Measurements from ENCODE around the gene TULP4. TPM values are rescaled to one million over a fixed set of nuclear protein-coding genes. Genes with fewer than 3 reads are reported as not detected.

Gene TULP4
- total RNA-seq, 1 donor from 2014 or later = 36.3 TPM

- intact Hi-C loops (cut with micrococcal nuclease) = no loop called here
Measured at GRCh38 chr6:158414851-158415262, 102.6 kb downstream of the TULP4 start.

GRCh38 chr6:158415666-158416065 lies 103.4 kb downstream of the TULP4 start:
- intact Hi-C loops (cut with micrococcal nuclease) = no loop called here

- intact Hi-C loops (cut with micrococcal nuclease) = no loop called here
Measured at GRCh38 chr6:158416883-158417759, 104.9 kb downstream of the TULP4 start.

- intact Hi-C loops (cut with micrococcal nuclease) = no loop called here
Measured at GRCh38 chr6:158417760-158418098, 105.5 kb downstream of the TULP4 start.

- intact Hi-C loops (cut with micrococcal nuclease) = no loop called here
Measured at GRCh38 chr6:158418501-158418900, 106.2 kb downstream of the TULP4 start.

- intact Hi-C loops (cut with micrococcal nuclease) = no loop called here
Measured at GRCh38 chr6:158419339-158419909, 107.2 kb downstream of the TULP4 start.

- intact Hi-C loops (cut with micrococcal nuclease) = no loop called here
Measured at GRCh38 chr6:158421381-158421780, 109.1 kb downstream of the TULP4 start.

- intact Hi-C loops (cut with micrococcal nuclease) = no loop called here
Measured at GRCh38 chr6:158422629-158423238, 110.5 kb downstream of the TULP4 start.

GRCh38 chr6:158431036-158431435 lies 118.8 kb downstream of the TULP4 start:
- intact Hi-C loops (cut with micrococcal nuclease) = no loop called here

GRCh38 chr6:158431560-158431959 lies 119.3 kb downstream of the TULP4 start:
- intact Hi-C loops (cut with micrococcal nuclease) = no loop called here

GRCh38 chr6:158437571-158437970 lies 125.3 kb downstream of the TULP4 start:
- intact Hi-C loops (cut with micrococcal nuclease) = no loop called here

GRCh38 chr6:158438226-158438625 lies 126.0 kb downstream of the TULP4 start:
- intact Hi-C loops (cut with micrococcal nuclease) = no loop called here

- intact Hi-C loops (cut with micrococcal nuclease) = no loop called here
Measured at GRCh38 chr6:158439255-158439654, 127.0 kb downstream of the TULP4 start.

GRCh38 chr6:158441716-158442215 lies 129.5 kb downstream of the TULP4 start:
- intact Hi-C loops (cut with micrococcal nuclease) = loop anchor here (10.0 kb wide), 1 partner anchor 153 kb away; no protein-coding TSS in a partner anchor

GRCh38 chr6:158442306-158442705 lies 130.0 kb downstream of the TULP4 start:
- intact Hi-C loops (cut with micrococcal nuclease) = loop anchor here (10.0 kb wide), 1 partner anchor 152 kb away; no protein-coding TSS in a partner anchor

- intact Hi-C loops (cut with micrococcal nuclease) = loop anchor here (10.0 kb wide), 1 partner anchor 149 kb away; no protein-coding TSS in a partner anchor
Measured at GRCh38 chr6:158445426-158446085, 133.3 kb downstream of the TULP4 start.

GRCh38 chr6:158448856-158449255 lies 136.6 kb downstream of the TULP4 start:
- intact Hi-C loops (cut with micrococcal nuclease) = loop anchor here (10.0 kb wide), 1 partner anchor 146 kb away; no protein-coding TSS in a partner anchor

- intact Hi-C loops (cut with micrococcal nuclease) = no loop called here
Measured at GRCh38 chr6:158452191-158452590, 139.9 kb downstream of the TULP4 start.

- intact Hi-C loops (cut with micrococcal nuclease) = no loop called here
Measured at GRCh38 chr6:158457131-158457530, 144.9 kb downstream of the TULP4 start.

GRCh38 chr6:158457616-158458278 lies 145.5 kb downstream of the TULP4 start:
- intact Hi-C loops (cut with micrococcal nuclease) = no loop called here

GRCh38 chr6:158459726-158460125 lies 147.5 kb downstream of the TULP4 start:
- intact Hi-C loops (cut with micrococcal nuclease) = no loop called here

Data from T-helper 1 cell treated with Interleukin-12 subunit alpha and Interleukin-12 subunit beta and Interleukin-4 antibody, amounts not matched to agents 30 ng/mL and 1 ng/mL, for 36 hours (primary cell).